ENCODE measurements around the gene EDA.

EDA gene

GRCh38 chrX:70079870-70080269 lies 464.0 kb downstream of the EDA start:
- DNase-seq = no peak

- DNase-seq = no peak
Observed at GRCh38 chrX:70082723-70083122, 466.8 kb downstream of the EDA start.

GRCh38 chrX:70084592-70085240 lies 468.8 kb downstream of the EDA start:
- no peak for DNase-seq

DNA sequence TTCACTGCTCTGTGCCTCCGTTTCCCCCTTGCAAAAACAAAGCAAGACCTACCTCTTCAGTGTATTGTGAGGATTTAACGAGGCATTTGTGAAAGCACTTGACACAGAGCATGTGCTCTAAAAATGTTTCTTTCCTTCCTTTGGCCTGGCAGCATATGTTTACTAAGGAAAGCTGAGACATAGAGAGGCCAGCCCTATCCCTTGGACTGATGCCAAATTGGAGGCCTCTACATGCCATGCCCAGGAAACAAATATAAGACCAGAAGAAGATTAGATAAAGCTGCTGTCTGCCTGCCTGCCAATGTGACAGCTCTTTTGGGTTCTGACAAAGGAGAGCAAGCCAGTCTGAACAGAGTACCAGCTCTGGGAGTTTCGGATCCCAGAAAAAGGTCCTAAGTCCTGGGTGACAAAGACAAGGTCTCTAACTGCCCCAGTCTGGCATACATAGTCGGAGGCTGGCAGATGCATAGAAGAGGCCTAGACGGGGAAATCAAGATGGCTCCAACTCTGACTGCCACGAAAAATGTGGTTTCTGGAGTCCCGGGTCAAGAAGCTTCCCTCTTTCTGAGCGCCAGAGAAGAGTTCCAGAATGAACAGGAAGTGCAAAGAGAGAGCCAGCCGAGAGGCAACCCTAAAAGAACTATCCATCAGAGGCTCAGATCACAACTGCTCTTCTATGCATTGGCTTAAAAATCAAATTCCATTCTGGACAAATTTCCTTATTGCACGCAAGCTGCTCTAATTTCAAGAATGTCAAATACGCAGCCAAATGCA lies 472.1 kb downstream of the EDA start:
- DNase-seq = no peak

GRCh38 chrX:70088751-70089150 lies 472.8 kb downstream of the EDA start:
- no peak for DNase-seq

All from C1 segment of cervical spinal cord (tissue), 14 donors.